Measurements from ENCODE around the gene FRMPD1. TPM values are rescaled to one million over a fixed set of nuclear protein-coding genes. Genes with fewer than 3 reads are reported as not detected.
"Not testable (repeated sequence)": the region's sequence is repeated elsewhere in the genome, so short reads cannot be mapped to it uniquely, and the experiment has no call there.

FRMPD1 gene
- total RNA-seq: 1 to 10 TPM in 2 of 4 donors, under 1 TPM in 2; 0.46 to 1.7 (median 1.0) TPM

- Histone ChIP-seq H3K27me3 (no peaks in the 10 kb centered on the region), H3K36me3 (no peaks in the 10 kb centered on the region), H3K9me3 (no peaks in the 10 kb centered on the region), H3K4me1 (peaks cover 10 to 12% of the 10 kb centered on the region in 2 donors), H3K27ac (peak within 1 kb of the TSS; percentile 42 to 69 (median 58)), H3K4me3 (peak within 1 kb of the TSS; percentile 65 to 93 (median 76))
- intact Hi-C loops (cut with DNase I; ENCODE audit: low total_unique reads): loop anchor here (1.0 to 5.0 kb wide), 2 partner anchors 17 to 69 kb away; no protein-coding TSS in a partner anchor
- DNase-seq (peak in 1 of 2 donors; percentile 42), ATAC-seq (peak; percentile 82 to 84)
- peak in 1 of 5 experiments; percentile 21 for TF ChIP-seq CTCF (IDR thresholded peaks at IDR 0.05 in 4 of 5, conservative IDR thresholded peaks at IDR 0.05 in 1 of 5)
- TF ChIP-seq POLR2A (IDR thresholded peaks at IDR 0.05): no peak
- in situ Hi-C loops (cut with MboI; ENCODE audit: low sequenced_read_pairs in 4 of 4): no loop called here
Measured at GRCh38 chr9:37650873-37651768, at the start of gene FRMPD1. Gene FRMPD1 (plus strand): TSS chr9:37650954. CDS start chr9:37692642, 41,688 bp downstream.

GRCh38 chr9:37602061-37602460 is 48.7 kb upstream of the FRMPD1 start:
- H3K9me3 ChIP-seq; in situ Hi-C loops (cut with MboI; ENCODE audit: low sequenced_read_pairs in 4 of 4); ATAC-seq; H3K27me3 ChIP-seq; H3K36me3 ChIP-seq; H3K4me3 ChIP-seq; DNase-seq: not testable (repeated sequence)
- peak overlapping the region in 3 of 4 donors; percentile 58 to 83 (median 74) for H3K27ac ChIP-seq
- peaks cover 11 to 13% of the 10 kb centered on the region in 2 donors for H3K4me1 ChIP-seq
- intact Hi-C loops (cut with DNase I; ENCODE audit: low total_unique reads): loop anchor here (2.0 kb wide), 1 partner anchor 67 kb away; no protein-coding TSS in a partner anchor

GRCh38 chr9:37602817-37603216 is 47.9 kb upstream of the FRMPD1 start:
- no peaks in the 10 kb centered on the region for H3K9me3 ChIP-seq
- H3K36me3 ChIP-seq: no peaks in the 10 kb centered on the region
- peak overlapping the region; percentile 28 to 83 (median 66) for H3K27ac ChIP-seq
- peaks cover 11 to 13% of the 10 kb centered on the region in 2 donors for H3K4me1 ChIP-seq
- ATAC-seq (peak; percentile 97 to 98), DNase-seq (peak; percentile 89 to 92)
- in situ Hi-C loops (cut with MboI; ENCODE audit: low sequenced_read_pairs in 4 of 4) (no loop called here), intact Hi-C loops (cut with DNase I; ENCODE audit: low total_unique reads) (loop anchor here (2.0 kb wide), 1 partner anchor 66 kb away; no protein-coding TSS in a partner anchor)
- TF ChIP-seq POLR2A (IDR thresholded peaks at IDR 0.05): no peak
- no peaks in the 10 kb centered on the region for H3K27me3 ChIP-seq
- peak overlapping the region in 1 of 4 donors; percentile 8 for H3K4me3 ChIP-seq

- H3K4me3 ChIP-seq: no peak overlapping the region
- TF ChIP-seq POLR2A (IDR thresholded peaks at IDR 0.05) (no peak), CTCF (IDR thresholded peaks at IDR 0.05 in 4 of 5, conservative IDR thresholded peaks at IDR 0.05 in 1 of 5) (no peak)
- H3K27ac ChIP-seq: no peak overlapping the region
- peaks cover 11 to 13% of the 10 kb centered on the region in 2 donors for H3K4me1 ChIP-seq
- H3K27me3 ChIP-seq: no peaks in the 10 kb centered on the region
- ATAC-seq (no peak), DNase-seq (no peak)
- intact Hi-C loops (cut with DNase I; ENCODE audit: low total_unique reads) (no loop called here), in situ Hi-C loops (cut with MboI; ENCODE audit: low sequenced_read_pairs in 4 of 4) (no loop called here)
- no peaks in the 10 kb centered on the region for H3K36me3 ChIP-seq
- H3K9me3 ChIP-seq: no peaks in the 10 kb centered on the region
Measured at GRCh38 chr9:37604296-37604695, 46.5 kb upstream of the FRMPD1 start.

- intact Hi-C loops (cut with DNase I; ENCODE audit: low total_unique reads): no loop called here
- no peak overlapping the region for H3K4me3 ChIP-seq
- no peak for ATAC-seq
- DNase-seq: no peak
- in situ Hi-C loops (cut with MboI; ENCODE audit: low sequenced_read_pairs in 4 of 4): no loop called here
- TF ChIP-seq POLR2A (IDR thresholded peaks at IDR 0.05): no peak
- TF ChIP-seq CTCF (IDR thresholded peaks at IDR 0.05 in 4 of 5, conservative IDR thresholded peaks at IDR 0.05 in 1 of 5): no peak
- H3K27me3 ChIP-seq: no peaks in the 10 kb centered on the region
- H3K27ac ChIP-seq: no peak overlapping the region
- H3K4me1 ChIP-seq: peaks cover 3 to 4% of the 10 kb centered on the region in 2 donors
- H3K9me3 ChIP-seq: no peaks in the 10 kb centered on the region
- H3K36me3 ChIP-seq: no peaks in the 10 kb centered on the region
Measured at GRCh38 chr9:37608250-37608649, 42.5 kb upstream of the FRMPD1 start.

All from gastrocnemius medialis (tissue), 4 donors.